ACC112 (cell line): ENCODE measurements around the gene PITX2.

Source experiments
- H2AFZ ChIP-seq: fragments of 200-600 bp; sonication (generic); one replicate; pipeline ENCODE4 v1.6.0; 2017; ENCODE audit warnings: antibody characterized with exemption, low read length; ENCODE audit not compliant: unreplicated experiment
- H3K27ac ChIP-seq: fragments of 200-600 bp; sonication (generic); 2 replicates; pipeline ENCODE4 v1.5.1; 2014; ENCODE audit warnings: low read depth, mild to moderate bottlenecking, antibody characterized with exemption, low read length, moderate library complexity
- H3K27me3 ChIP-seq: fragments of 200-600 bp; sonication (generic); 2 replicates; pipeline ENCODE4 v1.6.1; 2014; ENCODE audit warnings: mild to moderate bottlenecking, antibody characterized with exemption, low read length, moderate library complexity, mixed read lengths; ENCODE audit not compliant: insufficient read depth
- H3K36me3 ChIP-seq: fragments of 200-600 bp; sonication (generic); 2 replicates; pipeline ENCODE4 v1.6.1; 2016; ENCODE audit warnings: mild to moderate bottlenecking, antibody characterized with exemption, low read length, moderate library complexity, mixed read lengths; ENCODE audit not compliant: insufficient read depth
- H3K4me1 ChIP-seq: fragments of 200-600 bp; sonication (generic); one replicate; pipeline ENCODE4 v1.6.1; 2016; ENCODE audit warnings: low read length, mixed read lengths; ENCODE audit not compliant: insufficient read depth, unreplicated experiment, control insufficient read depth
- H3K4me3 ChIP-seq: fragments of 200-600 bp; sonication (generic); 2 replicates; pipeline ENCODE4 v1.5.1; 2014; ENCODE audit warnings: mild to moderate bottlenecking, low read depth, low read length
- H3K79me2 ChIP-seq: fragments of 200-600 bp; sonication (generic); one replicate; pipeline ENCODE4 v1.6.0; 2016; ENCODE audit warnings: low read length; ENCODE audit not compliant: control insufficient read depth, unreplicated experiment, insufficient read depth

The PITX2 gene

DNA sequence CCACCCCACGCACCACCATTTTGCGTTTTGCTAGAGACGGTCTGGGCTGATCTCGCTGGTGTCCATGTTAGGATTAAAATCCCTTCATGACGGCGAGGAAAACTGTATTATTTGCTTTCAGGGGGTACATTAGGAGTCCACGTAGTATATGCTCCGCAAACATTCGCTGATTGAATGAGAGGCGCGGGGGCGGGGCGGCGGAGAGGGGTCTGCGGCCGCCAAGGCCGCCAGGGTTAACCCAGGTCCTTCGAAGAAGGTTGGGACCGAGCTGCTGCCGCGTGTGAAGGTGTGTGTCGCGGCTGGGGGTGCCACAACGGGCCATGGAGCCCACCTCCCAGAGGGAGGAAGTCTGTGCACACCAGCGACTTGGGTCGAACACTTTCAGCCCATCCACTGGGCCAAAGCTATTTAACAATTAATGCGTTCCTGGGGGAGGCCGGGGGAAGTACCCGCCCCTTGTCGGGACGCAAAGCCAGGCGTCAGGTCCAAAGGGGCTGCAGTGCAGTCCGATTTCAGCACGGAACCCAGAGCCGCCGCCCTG is 6.4 kb upstream of the PITX2 start:
- Histone ChIP-seq H3K4me1 (peaks cover 3% of the 10 kb centered on the region), H3K36me3 (no peaks in the 10 kb centered on the region), H2AFZ (no peak overlapping the region), H3K79me2 (no peaks in the 10 kb centered on the region), H3K4me3 (no peak overlapping the region), H3K27ac (no peak overlapping the region), H3K27me3 (peaks cover 97% of the 10 kb centered on the region)

GRCh38 chr4:110628663-110629213 is 5.9 kb upstream of the PITX2 start:
- Histone ChIP-seq H3K27me3 (peaks cover 97% of the 10 kb centered on the region), H2AFZ (no peak overlapping the region), H3K27ac (no peak overlapping the region)

DNA sequence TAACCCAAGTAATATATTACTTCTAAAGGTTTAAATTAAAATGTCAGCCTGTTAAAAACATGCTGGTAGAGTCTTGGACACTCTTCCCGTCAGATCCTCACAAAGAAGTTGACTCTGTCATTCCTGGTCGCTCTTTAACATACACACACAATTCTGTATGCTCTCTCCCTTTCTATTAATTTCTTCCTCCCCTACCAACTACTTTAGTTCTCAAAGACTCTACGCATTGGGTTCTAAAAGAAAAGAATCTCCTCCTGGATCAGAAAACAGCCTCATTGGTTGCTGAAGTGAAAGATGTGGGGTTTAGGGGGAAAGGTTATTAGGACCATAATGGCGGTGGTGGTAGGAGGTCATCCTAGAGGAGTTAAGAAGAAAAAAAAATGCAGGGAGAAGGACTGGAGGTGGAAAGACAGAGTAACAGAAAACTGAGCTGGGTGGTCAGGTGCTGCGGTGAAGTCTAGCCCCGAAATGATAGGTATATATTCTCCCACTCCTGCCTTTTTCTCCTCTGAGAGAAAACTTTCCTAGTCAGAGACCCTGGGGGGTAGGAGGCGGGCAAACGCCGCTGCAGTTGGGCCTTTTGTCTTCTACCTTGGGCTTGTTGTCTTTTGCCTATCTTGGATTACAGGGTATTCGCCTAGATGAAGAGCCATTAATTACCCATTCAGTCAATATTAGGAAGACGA is 5.2 kb upstream of the PITX2 start:
- Histone ChIP-seq H3K27me3 (peaks cover 97% of the 10 kb centered on the region), H3K79me2 (no peaks in the 10 kb centered on the region), H3K4me3 (no peak overlapping the region), H3K4me1 (peaks cover 3% of the 10 kb centered on the region), H3K36me3 (no peaks in the 10 kb centered on the region), H3K27ac (no peak overlapping the region), H2AFZ (no peak overlapping the region)

More at GRCh38 chr4:110628663-110629213, 5.9 kb upstream of the PITX2 start:
- Histone ChIP-seq H3K4me3 (no peak overlapping the region), H3K79me2 (no peaks in the 10 kb centered on the region), H3K36me3 (no peaks in the 10 kb centered on the region), H3K4me1 (peaks cover 3% of the 10 kb centered on the region)

DNA sequence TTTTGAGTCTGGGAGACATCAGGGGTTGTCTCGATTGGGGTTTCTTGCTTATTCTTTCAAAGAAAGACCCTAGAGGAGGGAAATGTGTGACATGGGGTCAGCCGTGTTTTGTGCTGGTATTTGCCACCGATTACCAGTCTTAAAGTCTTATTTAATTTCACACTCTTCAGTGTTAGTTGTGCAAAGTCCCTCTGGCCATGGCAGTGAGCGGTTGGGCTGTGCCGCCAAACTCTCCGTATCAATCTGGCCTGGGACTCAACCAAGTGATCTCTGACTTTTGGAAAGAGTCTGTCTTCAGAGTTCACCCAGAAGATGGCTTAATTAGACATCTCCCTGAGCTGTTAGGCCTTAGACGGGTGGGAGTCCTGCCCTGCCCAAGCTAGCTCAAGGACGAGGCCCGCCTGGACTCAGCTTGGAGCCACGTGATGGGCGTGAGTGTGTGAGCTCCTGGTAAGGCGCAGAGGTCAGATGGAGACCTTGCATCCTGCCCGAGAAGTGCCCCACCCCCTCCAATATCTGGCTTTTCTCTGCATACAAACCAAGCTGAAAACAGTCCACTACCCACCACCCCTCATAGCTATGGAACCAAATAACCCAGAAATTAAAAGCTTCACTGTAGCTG is 3.8 kb upstream of the PITX2 start:
- Histone ChIP-seq H3K4me3 (no peak overlapping the region), H2AFZ (no peak overlapping the region), H3K36me3 (no peaks in the 10 kb centered on the region), H3K27me3 (peaks cover 100% of the 10 kb centered on the region), H3K27ac (no peak overlapping the region), H3K4me1 (peaks cover 3% of the 10 kb centered on the region), H3K79me2 (no peaks in the 10 kb centered on the region)

- Histone ChIP-seq H3K4me3 (no peak overlapping the region), H2AFZ (no peak overlapping the region), H3K27ac (no peak overlapping the region), H3K79me2 (no peaks in the 10 kb centered on the region), H3K36me3 (no peaks in the 10 kb centered on the region), H3K27me3 (peaks cover 100% of the 10 kb centered on the region), H3K4me1 (no peaks in the 10 kb centered on the region)
These were observed 2.8 kb upstream of the PITX2 start for GRCh38 chr4:110625576-110626257.

DNA sequence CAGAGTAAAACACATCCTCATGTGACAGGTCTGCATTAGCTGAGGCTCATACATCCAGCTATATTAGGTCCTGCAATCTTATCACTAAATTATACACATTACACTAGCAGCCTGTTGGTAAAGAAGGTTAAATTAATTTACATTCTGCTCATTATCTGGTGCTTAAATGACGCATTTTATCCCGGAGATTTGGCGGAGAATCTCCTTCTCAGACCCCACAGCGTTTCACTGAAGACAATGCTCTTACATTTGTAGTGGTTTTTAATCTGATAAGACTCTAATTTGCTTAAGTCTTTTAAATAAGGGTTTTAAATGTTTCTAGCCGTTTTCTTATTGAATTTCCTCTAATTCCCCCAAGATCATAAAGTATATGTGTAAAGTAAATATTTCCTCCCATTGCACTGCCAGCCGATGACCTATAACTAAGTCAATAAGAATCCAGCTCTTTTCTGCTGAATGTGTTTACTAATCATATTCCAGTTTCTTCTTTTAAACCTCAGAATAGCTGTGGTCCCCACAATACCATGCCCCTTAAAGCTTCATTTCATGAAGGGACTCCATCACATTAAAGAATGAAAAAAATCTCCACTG is 2.1 kb upstream of the PITX2 start:
- Histone ChIP-seq H3K27me3 (peaks cover 100% of the 10 kb centered on the region), H3K27ac (no peak overlapping the region), H3K79me2 (no peaks in the 10 kb centered on the region), H2AFZ (no peak overlapping the region), H3K36me3 (no peaks in the 10 kb centered on the region), H3K4me1 (no peaks in the 10 kb centered on the region), H3K4me3 (no peak overlapping the region)

DNA sequence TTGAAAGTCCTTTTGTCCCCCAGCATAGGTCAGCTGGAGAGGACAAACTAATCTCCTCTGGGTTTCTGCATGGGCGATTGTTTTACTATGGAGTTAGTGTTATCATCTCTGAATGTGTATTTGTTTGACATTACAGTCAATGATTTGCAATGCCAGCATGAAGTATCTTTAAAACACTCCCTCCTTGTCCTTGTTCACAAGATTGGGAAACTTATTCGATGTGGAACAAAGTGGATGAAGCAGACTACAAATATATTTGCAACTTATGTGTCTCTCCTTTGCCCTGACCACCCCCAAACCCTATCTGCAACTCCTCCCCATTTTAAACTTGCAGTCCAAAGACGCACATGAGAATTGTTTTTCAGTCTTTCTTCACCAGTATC is 1.5 kb upstream of the PITX2 start:
- Histone ChIP-seq H3K4me1 (no peaks in the 10 kb centered on the region), H3K27me3 (peaks cover 100% of the 10 kb centered on the region), H3K36me3 (no peaks in the 10 kb centered on the region), H3K27ac (no peak overlapping the region), H2AFZ (no peak overlapping the region), H3K79me2 (no peaks in the 10 kb centered on the region), H3K4me3 (no peak overlapping the region)

GRCh38 chr4:110623718-110624397 is 981 bp upstream of the PITX2 start:
- no peak overlapping the region for H3K27ac ChIP-seq
- H3K27me3 ChIP-seq = peaks cover 100% of the 10 kb centered on the region
- H2AFZ ChIP-seq = no peak overlapping the region
- H3K4me1 ChIP-seq = no peaks in the 10 kb centered on the region
- H3K4me3 ChIP-seq = no peak overlapping the region
- no peaks in the 10 kb centered on the region for H3K79me2 ChIP-seq
- no peaks in the 10 kb centered on the region for H3K36me3 ChIP-seq

DNA sequence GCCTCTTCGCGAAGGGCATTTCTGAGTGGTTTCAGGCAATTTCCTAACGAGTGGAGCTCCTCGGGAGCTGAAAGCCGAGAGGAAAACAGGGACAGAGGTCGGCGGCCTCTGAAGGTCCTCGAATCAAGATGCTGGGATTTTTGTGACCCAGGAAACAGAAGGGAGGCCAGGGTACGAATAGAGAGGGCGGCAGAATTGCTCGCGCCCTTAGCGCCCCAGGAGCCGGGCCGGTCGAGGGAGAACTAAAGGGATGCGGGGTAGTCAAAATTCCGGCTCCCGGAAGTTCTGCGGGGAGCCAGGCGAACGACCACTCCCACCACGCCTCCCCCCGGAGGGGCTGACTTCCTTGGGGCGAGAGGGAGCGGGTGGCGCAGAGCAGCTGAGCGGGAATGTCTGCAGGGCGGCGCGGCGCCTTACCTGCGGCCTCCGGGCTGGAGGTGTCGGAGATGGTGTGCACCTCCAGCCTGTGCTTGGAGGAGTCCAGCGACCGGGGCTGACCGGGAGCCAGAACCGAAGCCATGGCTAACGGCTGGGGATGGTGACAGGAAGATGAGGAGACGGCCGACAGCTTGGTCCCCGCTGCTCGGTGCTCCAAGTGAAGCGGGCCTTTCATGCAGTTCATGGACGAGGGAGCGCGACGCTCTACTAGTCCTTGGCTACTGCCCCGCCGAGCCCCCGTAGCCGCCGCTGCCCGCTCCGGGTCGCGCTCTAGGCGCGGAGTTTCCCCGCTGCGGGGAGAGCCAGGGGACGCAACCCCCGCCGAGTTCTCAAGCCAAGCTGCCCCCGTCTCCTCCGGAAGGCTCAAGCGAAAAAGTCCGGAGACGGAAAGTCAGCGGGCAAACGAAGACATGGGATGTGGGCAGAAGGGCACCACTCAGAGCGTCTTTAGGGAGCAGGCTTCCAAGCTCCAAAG is 782 bp downstream of the PITX2 start:
- Histone ChIP-seq H3K36me3 (no peaks in the 10 kb centered on the region), H3K4me1 (no peaks in the 10 kb centered on the region), H2AFZ (no peak overlapping the region), H3K27me3 (peaks cover 100% of the 10 kb centered on the region), H3K4me3 (peak overlapping the region; percentile 55), H3K79me2 (no peaks in the 10 kb centered on the region), H3K27ac (no peak overlapping the region)
